Inferior parietal cortex (tissue), 1 donor: Measurements from ENCODE around the gene B4GALT3.
A peak's percentile ranks its signal among the peaks of the same experiment; 100 is the strongest.

Source experiments
- DNase-seq: peaks from one replicate; pipeline ENCODE4 v3.0.0-alpha.2; 2016; ENCODE audit errors: extremely low spot score

The B4GALT3 gene

DNA sequence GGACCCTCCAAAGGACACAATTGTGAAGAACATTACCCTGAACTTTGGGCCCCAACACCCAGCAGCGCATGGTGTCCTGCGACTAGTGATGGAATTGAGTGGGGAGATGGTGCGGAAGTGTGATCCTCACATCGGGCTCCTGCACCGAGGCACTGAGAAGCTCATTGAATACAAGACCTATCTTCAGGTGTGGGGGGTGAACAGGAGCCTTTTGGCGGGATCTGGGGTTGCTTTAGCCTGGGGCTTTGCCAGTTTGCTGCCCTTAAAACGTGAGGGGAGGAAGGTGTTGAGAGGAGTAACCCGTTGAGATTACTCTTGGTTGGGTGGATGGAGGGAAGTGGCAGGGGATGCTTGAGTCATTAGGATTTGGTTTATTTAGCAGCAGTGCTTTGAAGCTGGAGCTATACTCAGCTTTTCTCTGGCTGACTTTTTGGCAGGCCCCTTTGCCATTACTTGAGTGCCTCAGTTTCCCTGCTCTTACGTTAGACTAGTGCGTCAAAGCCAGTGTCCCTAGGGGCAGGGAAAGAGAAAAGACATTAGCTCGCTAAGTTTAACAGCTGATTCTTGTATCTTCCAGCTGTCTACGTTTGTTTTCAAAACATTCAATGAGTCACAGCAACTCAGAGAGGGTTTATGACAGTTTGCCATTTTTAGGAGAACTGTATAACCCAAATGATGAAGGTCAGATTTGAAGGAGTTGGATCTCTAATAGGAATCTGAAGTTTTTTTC lies 29.3 kb upstream of the B4GALT3 start:
- no peak for DNase-seq

DNA sequence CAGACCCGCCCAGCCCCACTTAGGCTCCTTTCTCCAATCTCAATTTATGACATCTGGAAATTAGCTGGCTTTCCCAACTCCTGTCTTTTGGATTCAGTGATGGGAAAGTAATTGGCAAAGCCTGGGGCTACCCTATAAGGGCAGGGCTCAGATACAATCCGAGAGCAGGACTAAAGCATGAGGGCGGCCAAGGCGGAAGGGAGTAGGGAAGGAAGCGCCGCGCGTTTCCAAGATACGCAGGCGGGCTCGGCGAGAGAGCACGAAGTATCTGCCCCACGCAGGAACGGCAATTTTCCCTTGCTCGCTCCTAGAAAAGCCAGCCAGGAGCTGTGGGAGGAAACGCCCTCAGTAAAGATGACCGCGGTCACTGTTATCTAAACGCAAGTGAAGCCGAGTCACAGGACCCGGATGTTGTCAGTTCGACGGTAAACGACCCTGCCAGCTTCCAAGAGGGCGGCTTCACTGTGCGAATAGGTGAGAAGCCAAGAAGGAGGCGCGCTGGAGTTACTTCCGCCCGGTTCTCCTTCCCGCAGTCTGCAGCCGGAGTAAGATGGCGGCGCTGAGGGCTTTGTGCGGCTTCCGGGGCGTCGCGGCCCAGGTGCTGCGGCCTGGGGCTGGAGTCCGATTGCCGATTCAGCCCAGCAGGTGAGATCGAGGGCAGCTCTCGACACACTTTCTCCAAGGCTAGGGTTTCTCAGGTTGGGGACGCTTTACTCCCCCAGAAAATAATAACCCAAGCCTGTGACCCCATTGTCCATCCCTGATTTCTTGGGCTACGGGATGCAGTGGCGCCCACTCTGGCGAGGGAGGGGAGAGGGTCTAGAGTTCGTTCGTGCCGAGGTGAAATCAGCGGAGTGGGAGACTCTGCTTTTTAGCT lies 24.8 kb upstream of the B4GALT3 start, which contains the start of gene NDUFS2:
Gene NDUFS2, plus strand, starts transcription at position 532 of the 877 bp plus-strand sequence. Its CDS starts 19 bp downstream, at position 551.
- DNase-seq = peak; percentile 99

DNA sequence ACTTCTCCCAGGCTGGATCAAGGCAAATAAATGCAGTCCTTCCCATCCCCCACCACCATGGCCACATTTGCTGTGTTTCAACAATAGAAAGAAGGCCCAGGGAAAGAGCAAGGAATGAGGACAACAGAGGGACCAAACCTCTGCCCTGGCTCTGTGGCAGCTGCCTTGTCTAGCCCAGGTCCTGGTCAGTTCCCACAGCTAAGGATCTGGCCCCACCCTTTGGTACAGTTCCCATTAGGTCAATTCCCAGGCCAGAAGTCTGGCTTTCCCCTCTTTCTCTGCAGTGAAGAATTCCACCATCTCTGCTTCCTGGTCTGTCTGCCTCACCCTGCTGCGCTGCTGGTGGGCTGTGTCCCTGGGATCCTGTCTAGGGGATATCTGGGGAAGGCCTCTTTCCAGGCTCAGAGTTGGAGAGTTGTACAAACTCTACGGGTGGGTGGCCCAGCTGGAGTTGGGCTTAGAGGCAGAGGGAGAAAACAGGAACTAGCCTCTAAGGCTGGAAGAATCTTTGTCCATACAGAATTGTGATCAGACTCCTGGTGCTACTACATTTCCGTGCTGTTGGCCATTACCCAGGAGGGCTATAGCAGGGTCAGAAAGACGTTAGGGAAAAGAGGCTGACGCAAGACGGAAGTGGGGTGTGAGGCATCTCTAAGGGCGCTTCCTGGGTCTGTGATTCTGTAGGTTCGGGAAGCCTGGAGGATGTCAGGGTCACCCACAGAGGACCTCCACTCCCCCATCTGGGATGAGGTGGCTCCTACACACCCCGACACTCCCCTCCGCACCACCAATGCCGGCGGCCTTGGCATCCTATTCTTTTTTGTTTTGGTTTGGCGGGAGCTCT lies 23.9 kb upstream of the B4GALT3 start:
- peak; percentile 46 for DNase-seq

DNA sequence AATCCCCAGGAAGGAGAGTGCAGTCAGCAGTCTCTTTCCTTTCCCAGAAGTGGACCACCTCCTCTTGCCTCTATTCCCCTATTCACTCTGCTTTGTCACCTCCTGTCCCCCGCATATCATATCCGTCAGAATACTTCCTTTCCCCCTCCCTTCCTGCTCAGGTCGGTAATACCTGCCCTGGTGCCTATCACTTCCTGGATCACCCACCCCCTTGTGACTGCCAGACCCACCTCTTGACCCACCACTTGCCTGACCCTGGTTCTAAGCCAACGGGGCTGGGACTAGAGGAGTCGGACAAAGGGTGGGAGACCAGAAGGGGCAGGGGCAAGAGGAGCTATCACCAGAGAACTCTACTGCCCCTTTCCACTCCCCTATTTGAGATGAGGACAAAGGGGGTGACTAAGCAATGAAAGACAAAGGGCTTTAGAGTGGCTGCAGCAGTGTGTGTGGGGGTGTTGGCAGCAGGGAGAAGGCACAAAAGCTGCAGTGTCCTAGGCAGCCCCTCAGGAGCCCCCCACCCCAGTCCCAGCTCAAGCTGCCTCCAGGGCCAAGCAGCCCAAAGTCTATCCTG lies 23.2 kb upstream of the B4GALT3 start:
- DNase-seq = peak; percentile 63

DNA sequence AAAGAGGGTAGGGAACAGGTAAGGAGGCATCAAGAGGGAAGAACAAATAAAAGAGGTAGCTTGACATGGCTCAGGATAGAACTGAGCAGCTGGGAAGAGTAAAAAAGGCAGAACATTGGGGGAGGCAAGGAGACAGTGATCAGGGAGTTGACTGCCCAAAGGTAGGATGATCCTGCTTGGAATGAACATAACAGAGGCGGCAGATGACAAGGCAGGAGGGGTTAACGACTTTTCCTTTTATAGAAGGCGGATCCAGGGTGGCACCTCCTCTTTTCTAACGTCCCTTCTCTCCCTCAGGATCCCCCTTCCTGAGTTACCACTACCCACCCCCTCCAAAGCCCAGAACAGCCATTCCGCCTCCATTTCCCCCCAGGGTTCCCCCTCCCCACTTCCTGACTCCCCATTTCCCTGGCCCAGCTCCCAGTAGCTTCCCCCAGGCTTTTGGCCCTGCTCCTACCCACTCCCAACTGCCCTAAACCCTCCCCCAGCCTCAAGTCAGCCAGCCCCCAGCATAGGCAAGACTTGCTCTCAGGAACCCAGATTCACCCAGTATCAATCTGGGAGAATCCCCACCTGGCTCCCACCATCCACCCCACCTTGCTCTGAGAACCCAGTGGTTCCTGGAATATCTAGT lies 22.3 kb upstream of the B4GALT3 start:
- DNase-seq = no peak

DNA sequence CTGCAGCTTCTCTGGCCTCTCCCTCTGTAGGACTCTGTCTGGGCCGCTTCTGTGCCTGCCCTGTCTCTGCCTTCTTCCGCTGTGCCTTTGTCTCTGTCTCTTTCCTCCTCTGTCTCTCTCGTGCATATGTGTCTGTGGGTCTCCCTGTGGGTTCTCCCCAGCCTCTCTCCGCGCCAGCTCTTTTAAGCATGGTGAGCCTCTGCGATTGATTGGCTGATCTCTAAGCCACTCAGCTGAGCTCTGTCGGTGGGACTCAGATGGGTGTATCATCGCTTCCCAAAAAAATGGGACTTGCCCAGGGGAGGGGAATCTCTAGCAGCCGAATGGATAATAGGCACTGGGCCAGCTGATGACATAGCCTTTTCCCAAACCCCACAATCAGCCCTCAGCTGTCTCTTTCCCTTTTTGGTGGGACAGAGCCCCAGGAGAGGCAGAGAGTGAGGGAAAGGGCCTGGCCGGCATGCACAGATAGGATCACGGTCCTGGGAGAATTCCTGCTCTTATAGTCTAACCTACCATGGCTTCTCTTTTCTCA lies 21.7 kb upstream of the B4GALT3 start, which contains the start of gene ADAMTS4:
Gene ADAMTS4, minus strand, starts transcription at position 158 of the 535 bp plus-strand sequence. CDS start 427 bp downstream, outside the sequence.
- peak; percentile 86 for DNase-seq

DNA sequence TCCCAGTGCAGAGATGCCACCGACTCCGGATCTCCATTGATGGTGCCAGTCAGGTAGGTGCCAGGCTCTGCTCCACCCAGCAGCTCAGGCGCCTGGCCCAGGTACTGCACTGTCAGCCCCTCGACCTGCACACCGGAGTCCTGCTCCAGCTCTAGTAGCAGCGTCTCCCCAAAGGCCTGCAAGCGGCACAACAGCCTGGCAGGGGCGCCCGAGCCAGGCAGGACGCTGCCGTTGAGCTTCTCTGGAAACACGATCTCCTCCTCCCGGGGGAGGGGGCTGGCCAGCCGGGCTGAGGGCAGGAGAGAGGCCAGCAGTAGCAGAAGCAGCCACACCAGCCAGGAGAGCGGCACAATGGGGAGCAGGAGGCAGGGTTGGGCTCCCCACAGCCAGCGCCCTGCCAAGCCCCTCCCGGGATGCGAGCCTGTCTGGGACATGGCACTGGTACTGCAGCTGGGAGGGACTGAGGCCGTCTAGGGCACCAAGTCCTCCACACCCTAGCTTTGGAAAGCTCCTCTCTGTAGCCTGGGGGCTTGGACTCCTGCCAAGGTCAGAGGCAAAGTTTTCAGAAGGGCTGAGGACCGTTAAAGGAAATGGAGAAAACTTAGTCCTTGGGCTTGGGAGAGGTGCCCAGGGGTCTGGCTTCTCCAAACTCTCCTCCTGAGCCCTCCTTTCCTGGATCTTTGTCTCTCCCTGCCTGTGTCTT lies 21.0 kb upstream of the B4GALT3 start:
- DNase-seq = no peak

DNA sequence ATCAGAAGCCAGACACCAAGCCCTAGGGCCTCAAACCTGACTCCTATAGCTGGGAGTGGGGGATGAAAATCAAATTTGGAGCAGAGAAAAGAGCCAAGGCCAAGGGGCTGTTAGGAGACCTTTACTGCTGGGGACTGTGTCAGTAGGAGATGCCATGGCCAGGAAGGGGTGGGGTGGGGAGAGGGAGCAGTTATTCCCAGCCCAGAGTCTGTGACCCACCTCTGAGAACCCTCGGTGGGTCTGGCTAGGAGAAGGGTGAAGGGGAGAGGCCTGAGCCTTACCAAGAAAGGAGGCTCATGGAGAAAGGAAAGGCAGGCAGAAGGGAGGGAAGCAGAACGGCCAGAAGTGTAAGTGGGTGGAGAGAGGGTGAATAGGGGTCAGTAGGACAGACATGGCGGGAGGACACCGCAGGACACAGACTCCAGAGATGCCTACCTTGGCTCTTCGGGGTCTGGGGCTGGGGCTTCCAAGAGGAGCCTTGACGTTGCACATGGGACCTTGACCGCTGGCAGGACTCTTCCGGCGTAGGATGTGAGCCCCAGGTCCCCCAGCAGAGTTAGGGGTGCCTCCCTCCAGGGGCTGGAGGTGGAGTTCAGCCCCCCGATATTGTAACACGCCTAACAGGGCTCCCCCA lies 20.4 kb upstream of the B4GALT3 start:
- no peak for DNase-seq

DNA sequence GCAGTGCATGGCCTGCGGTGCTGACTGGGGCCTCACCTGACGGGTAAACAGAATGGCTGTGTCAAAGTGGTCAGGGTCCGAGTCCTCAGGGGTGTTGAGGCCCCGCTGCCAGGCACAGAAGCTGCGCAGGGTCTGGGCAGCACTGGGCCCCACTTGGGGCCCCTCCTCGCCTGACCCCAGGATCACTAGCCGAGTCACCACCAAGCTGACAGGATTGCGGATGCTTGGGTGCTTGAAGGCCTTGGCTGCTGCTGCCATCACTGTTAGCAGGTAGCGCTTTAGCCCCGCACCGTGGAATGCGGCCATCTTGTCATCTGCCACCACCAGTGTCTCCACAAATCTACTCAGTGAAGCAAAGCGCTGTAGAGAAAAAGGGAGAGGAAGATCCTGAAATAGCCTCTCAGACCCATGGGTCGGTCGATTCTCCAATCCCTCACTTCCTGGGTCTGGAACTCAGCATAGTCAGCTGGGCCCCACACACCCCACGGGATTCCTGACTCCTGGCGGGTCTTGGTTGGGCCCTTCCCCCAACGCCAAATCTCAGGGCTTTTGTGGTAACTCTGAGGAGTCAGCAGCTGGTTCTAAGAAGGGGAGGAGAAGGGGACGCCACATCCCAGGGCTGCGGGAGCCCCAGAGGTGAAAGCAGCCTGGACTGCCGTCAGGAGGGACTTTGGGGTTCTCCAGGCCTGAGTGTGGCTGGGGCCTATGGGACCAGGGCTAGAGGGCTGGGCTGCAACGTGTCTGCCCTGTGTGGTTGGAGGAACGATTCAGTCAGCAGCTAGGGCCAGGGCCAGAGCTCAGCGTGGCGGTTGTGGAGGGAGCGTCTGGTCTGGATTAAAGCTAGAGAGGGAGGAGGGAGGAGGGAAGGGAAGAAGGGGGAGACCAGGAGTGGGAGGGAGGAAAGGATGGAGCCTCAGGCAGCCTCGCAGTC lies 19.5 kb upstream of the B4GALT3 start:
- no peak for DNase-seq

DNA sequence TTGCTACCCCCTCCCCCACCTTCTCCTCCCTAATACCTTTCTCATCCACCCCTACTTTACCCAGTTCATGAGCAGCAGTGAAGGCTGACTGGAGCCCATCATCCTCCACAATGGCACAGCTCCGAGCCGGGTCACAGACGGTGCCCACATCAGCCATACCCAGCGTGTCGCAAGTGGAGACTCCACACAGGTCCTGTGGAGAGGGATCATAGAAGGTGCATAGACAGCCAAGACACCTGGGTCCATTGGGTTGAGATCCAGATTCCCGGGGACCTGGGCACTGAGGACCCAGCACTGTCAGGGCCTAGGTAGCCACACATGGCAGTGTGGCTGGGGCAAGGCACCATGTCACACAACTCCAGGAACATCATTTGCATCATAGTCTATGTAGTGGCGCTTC lies 18.8 kb upstream of the B4GALT3 start:
- no peak for DNase-seq

DNA sequence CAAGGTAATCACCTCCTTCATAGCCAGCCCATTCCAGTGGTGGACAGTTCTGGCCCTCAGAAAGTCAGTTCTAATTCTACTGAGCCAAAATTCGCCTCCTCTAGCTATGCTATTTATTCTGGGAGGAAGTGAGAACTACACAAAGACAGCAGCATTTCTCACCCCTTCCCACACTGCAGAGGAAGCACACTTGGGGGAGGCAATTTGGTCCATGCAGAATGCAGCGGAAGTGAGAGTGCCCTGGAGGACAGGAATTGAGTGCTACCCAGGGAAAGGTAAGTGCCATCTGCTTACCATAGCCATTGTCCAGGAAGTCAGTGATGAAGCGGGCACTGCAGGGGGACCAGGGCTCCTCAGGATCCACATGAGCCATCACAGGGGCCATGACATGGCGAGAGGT lies 17.9 kb upstream of the B4GALT3 start:
- DNase-seq = no peak

DNA sequence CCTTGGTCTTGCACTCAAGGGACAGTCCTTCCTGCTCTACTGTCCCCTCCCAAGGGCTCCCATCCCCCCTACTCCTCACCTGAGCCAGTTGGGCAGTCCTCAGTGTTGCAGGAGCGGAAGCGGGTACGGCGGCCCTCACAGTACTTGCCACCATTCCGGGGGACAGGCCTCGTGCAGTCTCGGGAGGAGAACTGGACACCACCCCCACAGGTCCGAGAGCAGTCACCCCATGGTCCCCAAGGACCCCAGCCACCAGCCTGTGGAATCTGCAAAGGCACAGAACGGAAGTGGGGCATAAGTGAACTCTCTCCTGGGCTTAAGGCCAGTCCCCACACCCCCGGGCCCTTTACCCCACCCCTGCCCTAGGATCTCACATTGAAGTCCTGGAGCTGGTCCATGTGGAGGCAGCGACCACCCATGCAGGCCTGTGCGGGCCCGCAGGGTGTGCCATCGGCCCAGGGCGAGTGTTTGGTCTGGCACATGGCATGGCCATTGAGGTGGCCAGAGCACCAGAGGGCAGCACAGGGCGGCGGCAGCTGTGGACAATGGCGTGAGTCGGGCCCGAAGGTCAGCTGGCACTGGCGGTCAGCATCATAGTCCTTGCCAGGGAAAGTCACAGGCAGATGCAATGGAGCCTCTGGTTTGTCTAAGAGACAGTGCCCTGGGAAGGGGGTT lies 16.4 kb upstream of the B4GALT3 start:
- peak; percentile 75 for DNase-seq

DNA sequence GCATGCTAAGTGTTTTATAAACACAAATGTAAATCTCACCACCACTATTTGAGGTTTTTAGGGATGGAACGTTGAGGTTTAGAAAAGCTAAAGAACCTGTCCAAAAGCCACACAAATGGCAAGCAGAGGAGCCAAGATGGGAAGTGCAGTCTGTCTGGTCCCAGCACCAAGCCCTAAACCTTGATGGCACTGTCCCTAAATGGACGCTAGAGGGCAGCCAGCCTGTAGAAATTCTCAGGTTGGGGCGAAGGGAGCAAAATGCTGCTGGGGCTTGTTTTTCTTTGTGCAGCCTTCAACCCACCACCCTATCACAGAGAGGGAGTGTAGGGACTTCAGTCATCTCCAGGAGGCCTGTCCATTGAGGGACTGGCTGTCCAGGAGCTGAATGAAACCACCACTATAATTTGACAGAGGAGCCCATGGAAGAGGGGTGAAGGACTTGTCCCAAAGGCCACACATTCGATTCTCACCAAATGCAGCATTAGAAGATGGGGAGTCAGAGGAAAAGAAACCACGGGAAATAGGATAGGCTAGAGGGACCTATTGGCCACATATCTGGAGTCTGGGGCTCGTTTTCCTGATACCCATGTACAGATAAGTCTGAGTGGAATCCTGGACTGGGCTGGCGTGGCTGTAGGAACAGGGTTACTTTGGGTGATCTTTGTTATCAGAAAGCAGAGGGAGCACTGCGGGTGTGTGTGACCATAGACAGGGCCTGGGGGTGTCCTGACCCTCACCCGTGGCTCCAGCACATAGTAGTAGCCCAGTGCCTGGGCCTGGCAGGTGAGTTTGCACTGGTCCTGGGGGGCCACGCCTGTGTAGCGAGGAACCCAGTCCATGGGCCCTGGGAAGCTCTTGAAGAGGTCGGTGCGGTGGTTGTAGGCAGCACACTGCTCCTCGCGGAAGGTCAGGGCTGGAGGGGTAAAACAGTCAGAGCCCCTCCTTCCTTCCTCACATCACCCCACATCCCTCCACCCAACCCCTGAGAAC lies 15.5 kb upstream of the B4GALT3 start:
- peak; percentile 89 for DNase-seq

DNA sequence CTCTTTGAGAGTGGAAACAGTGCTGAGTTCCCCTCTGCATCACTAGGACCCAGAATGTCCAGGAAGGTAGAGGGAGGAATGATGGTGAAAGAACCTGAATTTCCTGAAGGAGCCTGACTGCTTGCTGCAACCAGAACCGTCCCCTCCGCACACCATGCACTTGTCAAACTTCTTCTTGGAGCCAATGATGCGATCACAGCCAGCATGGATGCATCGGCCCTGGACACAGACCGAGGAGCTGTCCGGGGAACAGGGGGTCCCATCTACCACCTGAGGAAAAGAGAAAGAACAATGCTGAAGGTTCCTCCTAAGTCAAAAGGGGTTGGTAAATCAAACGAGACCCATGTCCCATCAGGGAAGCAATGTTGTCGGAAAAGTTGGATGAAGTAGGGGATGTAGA lies 14.7 kb upstream of the B4GALT3 start:
- DNase-seq = no peak

DNA sequence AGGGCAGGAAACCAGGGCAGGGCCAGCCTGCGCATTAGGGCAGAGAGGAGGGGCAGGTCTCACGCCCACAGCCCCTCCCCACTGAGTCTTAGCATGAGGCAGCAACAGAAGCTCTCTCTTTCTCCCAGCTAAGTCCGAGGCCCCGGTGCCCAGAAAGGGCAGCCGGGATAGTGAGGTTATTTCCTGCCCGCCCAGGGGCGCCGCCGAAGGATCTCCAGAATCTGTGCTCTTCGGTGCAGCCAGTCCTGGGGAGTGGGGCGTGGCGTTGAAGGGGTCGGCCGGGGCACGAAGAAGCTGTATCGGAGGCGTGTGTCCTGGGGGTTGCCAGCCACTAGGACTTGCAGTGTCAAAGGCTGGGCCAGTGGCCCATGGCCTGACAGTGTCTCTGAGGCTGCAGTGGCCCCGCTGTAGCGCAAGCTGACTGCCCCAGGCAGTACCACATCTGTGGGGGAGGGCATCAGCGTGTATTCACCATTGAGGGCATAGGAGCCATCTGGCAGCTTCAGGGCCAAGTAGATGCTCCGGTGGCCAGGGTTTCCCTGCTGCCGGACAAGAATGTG lies 13.7 kb upstream of the B4GALT3 start:
- DNase-seq = no peak

DNA sequence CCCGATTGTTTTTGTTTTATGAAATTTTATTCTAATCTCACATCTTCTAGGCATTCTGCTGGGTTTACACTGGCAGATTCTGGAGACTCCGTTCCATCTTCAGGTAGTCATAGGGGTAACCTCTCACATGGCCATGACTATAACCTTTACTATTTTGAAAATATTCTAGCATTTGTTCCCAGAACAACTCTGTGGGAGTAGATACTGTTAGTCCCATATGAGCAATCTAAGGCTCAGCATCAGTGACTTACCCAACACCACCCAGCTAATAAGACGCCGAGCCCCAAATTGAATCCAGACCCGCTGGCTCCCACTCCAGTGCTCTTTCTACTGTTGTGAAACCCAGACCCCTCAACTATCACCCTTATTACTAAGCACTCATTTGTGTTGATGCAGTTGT lies 11.7 kb upstream of the B4GALT3 start:
- no peak for DNase-seq
